ENCODE data around the gene LZTR1.
"Not testable (repeated sequence)": the region's sequence is repeated elsewhere in the genome, so short reads cannot be mapped to it uniquely, and the experiment has no call there.

LZTR1 gene

GRCh38 chr22:21043860-21044535, 61.9 kb downstream of the LZTR1 start:
- H3K9ac ChIP-seq (ENCODE audit: low read depth, low read length), result no peak overlapping the region
- no peaks in the 10 kb centered on the region for H3K36me3 ChIP-seq (ENCODE audit: insufficient read depth, low read depth, low read length)
- no peak overlapping the region for H3K27ac ChIP-seq (ENCODE audit: low read length)
- no peak overlapping the region for H3K4me3 ChIP-seq (ENCODE audit: low read length)
- peaks cover 21% of the 10 kb centered on the region for H3K27me3 ChIP-seq (ENCODE audit: insufficient read depth, low read length)
- peaks cover 6% of the 10 kb centered on the region for H3K4me1 ChIP-seq (ENCODE audit: insufficient read depth, low read length)
- H3K9me3 ChIP-seq (ENCODE audit: insufficient read depth, low read depth, low read length), result no peaks in the 10 kb centered on the region

- H3K4me1 ChIP-seq (ENCODE audit: insufficient read depth, low read length), result peaks cover 6% of the 10 kb centered on the region
- H3K27ac ChIP-seq (ENCODE audit: low read length), result no peak overlapping the region
- no peak overlapping the region for H3K9ac ChIP-seq (ENCODE audit: low read depth, low read length)
- peak overlapping the region; percentile 83 for H3K4me3 ChIP-seq (ENCODE audit: low read length)
- H3K9me3 ChIP-seq (ENCODE audit: insufficient read depth, low read depth, low read length), result no peaks in the 10 kb centered on the region
- H3K27me3 ChIP-seq (ENCODE audit: insufficient read depth, low read length), result peaks cover 21% of the 10 kb centered on the region
- H3K36me3 ChIP-seq (ENCODE audit: insufficient read depth, low read depth, low read length), result no peaks in the 10 kb centered on the region
These were observed 63.0 kb downstream of the LZTR1 start for GRCh38 chr22:21044931-21045584.

GRCh38 chr22:21045585-21046294, 63.6 kb downstream of the LZTR1 start, which contains the start of gene LRRC74B:
TSS of gene LRRC74B (plus strand) at chr22:21045946. CDS start at chr22:21045987, 41 bp downstream.
- no peaks in the 10 kb centered on the region for H3K9me3 ChIP-seq (ENCODE audit: insufficient read depth, low read depth, low read length)
- peak within 1 kb of the TSS; percentile 83 for H3K4me3 ChIP-seq (ENCODE audit: low read length)
- H3K27ac ChIP-seq (ENCODE audit: low read length), result no peak within 1 kb of the TSS
- H3K36me3 ChIP-seq (ENCODE audit: insufficient read depth, low read depth, low read length), result no peaks in the 10 kb centered on the region
- H3K27me3 ChIP-seq (ENCODE audit: insufficient read depth, low read length), result peaks cover 21% of the 10 kb centered on the region
- H3K9ac ChIP-seq (ENCODE audit: low read depth, low read length), result peak within 1 kb of the TSS; percentile 34; the same call in 1 of the 2 replicates
- H3K4me1 ChIP-seq (ENCODE audit: insufficient read depth, low read length), result peaks cover 6% of the 10 kb centered on the region

- H3K27ac ChIP-seq (ENCODE audit: low read length), result no peak overlapping the region
- peaks cover 21% of the 10 kb centered on the region for H3K27me3 ChIP-seq (ENCODE audit: insufficient read depth, low read length)
- H3K4me3 ChIP-seq (ENCODE audit: low read length), result no peak overlapping the region
These were observed 65.1 kb downstream of the LZTR1 start for GRCh38 chr22:21047035-21047661.

GRCh38 chr22:21047730-21048129, 65.6 kb downstream of the LZTR1 start:
- Histone ChIP-seq H3K4me1 (ENCODE audit: insufficient read depth, low read length) (peaks cover 17% of the 10 kb centered on the region), H3K4me3 (ENCODE audit: low read length) (no peak overlapping the region), H3K9ac (ENCODE audit: low read depth, low read length) (no peak overlapping the region), H3K27me3 (ENCODE audit: insufficient read depth, low read length) (peaks cover 21% of the 10 kb centered on the region), H3K36me3 (ENCODE audit: insufficient read depth, low read depth, low read length) (no peaks in the 10 kb centered on the region), H3K27ac (ENCODE audit: low read length) (no peak overlapping the region), H3K9me3 (ENCODE audit: insufficient read depth, low read depth, low read length) (no peaks in the 10 kb centered on the region)

More at GRCh38 chr22:21047035-21047661, 65.1 kb downstream of the LZTR1 start:
- Histone ChIP-seq H3K36me3 (ENCODE audit: insufficient read depth, low read depth, low read length) (no peaks in the 10 kb centered on the region), H3K9ac (ENCODE audit: low read depth, low read length) (no peak overlapping the region), H3K4me1 (ENCODE audit: insufficient read depth, low read length) (peaks cover 16% of the 10 kb centered on the region), H3K9me3 (ENCODE audit: insufficient read depth, low read depth, low read length) (no peaks in the 10 kb centered on the region)

- not testable (repeated sequence) for H3K36me3 ChIP-seq (ENCODE audit: insufficient read depth, low read depth, low read length); H3K9me3 ChIP-seq (ENCODE audit: insufficient read depth, low read depth, low read length); H3K4me3 ChIP-seq (ENCODE audit: low read length); H3K27ac ChIP-seq (ENCODE audit: low read length); H3K9ac ChIP-seq (ENCODE audit: low read depth, low read length)
- peaks cover 17% of the 10 kb centered on the region for H3K4me1 ChIP-seq (ENCODE audit: insufficient read depth, low read length)
- H3K27me3 ChIP-seq (ENCODE audit: insufficient read depth, low read length), result peaks cover 19% of the 10 kb centered on the region
These were observed 66.4 kb downstream of the LZTR1 start for GRCh38 chr22:21048448-21048847.

Data from iPS-20b (cell line).